Fibroblast of the conjunctiva (primary cell): ENCODE measurements around the gene FFAR4.

Source experiments
- DNase-seq: peaks from one replicate; pipeline ENCODE4 v3.0.0-alpha.2; 2010; ENCODE audit warnings: low read depth

FFAR4 gene

GRCh38 chr10:93600446-93601145, 34.1 kb downstream of the FFAR4 start:
- no peak for DNase-seq

GRCh38 chr10:93601146-93601773, 34.8 kb downstream of the FFAR4 start, which contains the start of gene RBP4:
TSS of gene RBP4 (minus strand) at chr10:93601235. CDS start at chr10:93601028, 207 bp downstream.
- no peak for DNase-seq

GRCh38 chr10:93601774-93602162, 35.3 kb downstream of the FFAR4 start:
- DNase-seq = no peak

GRCh38 chr10:93603023-93603422, 36.6 kb downstream of the FFAR4 start:
- no peak for DNase-seq

- no peak for DNase-seq
These were observed 37.7 kb downstream of the FFAR4 start for GRCh38 chr10:93604146-93604545.

- DNase-seq = no peak
These were observed 42.0 kb downstream of the FFAR4 start for GRCh38 chr10:93608421-93608820.

- DNase-seq = no peak
These were observed 45.8 kb downstream of the FFAR4 start, which contains the start of gene PDE6C for GRCh38 chr10:93612311-93612710. TSS of gene PDE6C (plus strand) at chr10:93612537. CDS start at chr10:93612726, 189 bp downstream.

GRCh38 chr10:93613126-93613525, 46.7 kb downstream of the FFAR4 start:
- no peak for DNase-seq

GRCh38 chr10:93614101-93614825, 47.8 kb downstream of the FFAR4 start:
- no peak for DNase-seq

GRCh38 chr10:93615576-93616235, 49.2 kb downstream of the FFAR4 start:
- DNase-seq = no peak

- no peak for DNase-seq
These were observed 54.5 kb downstream of the FFAR4 start for GRCh38 chr10:93620925-93621324.

GRCh38 chr10:93622942-93623341, 56.5 kb downstream of the FFAR4 start:
- no peak for DNase-seq

- no peak for DNase-seq
These were observed 62.4 kb downstream of the FFAR4 start for GRCh38 chr10:93628858-93629257.

GRCh38 chr10:93629647-93630305, 63.3 kb downstream of the FFAR4 start:
- no peak for DNase-seq

GRCh38 chr10:93630625-93631557, 64.4 kb downstream of the FFAR4 start:
- DNase-seq = no peak
